ENCODE measurements around the gene SMIM12. TPM values are rescaled to one million over a fixed set of nuclear protein-coding genes. Genes with fewer than 3 reads are reported as not detected.

Gene SMIM12
- total RNA-seq, 2 donors from 2014 or later, result 49.6 to 55.2 TPM

DNA sequence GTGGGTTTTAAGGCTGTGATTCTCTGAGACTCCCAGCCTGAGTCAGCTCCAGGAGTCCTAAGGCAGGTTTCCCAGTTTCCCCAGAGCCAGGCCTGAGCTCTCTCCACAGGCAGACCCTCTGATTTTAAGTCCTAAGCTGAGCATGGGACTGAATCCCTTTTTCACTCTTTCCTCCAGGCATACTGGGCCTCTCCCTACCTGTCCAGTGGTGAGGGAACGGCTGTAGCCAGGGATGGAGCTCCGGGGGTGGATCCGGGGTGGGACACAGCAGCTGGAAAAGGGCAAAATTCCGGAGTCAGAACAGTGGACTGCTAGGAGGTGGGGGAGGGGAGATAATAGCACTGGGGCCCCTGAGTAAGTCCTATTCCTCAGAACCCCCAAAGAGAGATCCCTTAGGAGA lies 39.9 kb upstream of the SMIM12 start:
- DNase-seq, result no peak
- Histone ChIP-seq H3K4me1 (no peaks in the 10 kb centered on the region), H3K36me3 (no peaks in the 10 kb centered on the region), H3K27me3 (no peaks in the 10 kb centered on the region), H3K9ac (ENCODE audit: low read depth in 2 of 2, low read length in 2 of 2) (no peak overlapping the region), H3K9me3 (no peaks in the 10 kb centered on the region), H3K4me3 (no peak overlapping the region), H3K27ac (no peak overlapping the region)
- intact Hi-C loops (cut with DNase I), result no loop called here
- TF ChIP-seq, protein P1, sequence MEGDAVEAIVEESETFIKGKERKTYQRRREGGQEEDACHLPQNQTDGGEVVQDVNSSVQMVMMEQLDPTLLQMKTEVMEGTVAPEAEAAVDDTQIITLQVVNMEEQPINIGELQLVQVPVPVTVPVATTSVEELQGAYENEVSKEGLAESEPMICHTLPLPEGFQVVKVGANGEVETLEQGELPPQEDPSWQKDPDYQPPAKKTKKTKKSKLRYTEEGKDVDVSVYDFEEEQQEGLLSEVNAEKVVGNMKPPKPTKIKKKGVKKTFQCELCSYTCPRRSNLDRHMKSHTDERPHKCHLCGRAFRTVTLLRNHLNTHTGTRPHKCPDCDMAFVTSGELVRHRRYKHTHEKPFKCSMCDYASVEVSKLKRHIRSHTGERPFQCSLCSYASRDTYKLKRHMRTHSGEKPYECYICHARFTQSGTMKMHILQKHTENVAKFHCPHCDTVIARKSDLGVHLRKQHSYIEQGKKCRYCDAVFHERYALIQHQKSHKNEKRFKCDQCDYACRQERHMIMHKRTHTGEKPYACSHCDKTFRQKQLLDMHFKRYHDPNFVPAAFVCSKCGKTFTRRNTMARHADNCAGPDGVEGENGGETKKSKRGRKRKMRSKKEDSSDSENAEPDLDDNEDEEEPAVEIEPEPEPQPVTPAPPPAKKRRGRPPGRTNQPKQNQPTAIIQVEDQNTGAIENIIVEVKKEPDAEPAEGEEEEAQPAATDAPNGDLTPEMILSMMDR (IDR thresholded peaks at IDR 0.05), result no peak

DNA sequence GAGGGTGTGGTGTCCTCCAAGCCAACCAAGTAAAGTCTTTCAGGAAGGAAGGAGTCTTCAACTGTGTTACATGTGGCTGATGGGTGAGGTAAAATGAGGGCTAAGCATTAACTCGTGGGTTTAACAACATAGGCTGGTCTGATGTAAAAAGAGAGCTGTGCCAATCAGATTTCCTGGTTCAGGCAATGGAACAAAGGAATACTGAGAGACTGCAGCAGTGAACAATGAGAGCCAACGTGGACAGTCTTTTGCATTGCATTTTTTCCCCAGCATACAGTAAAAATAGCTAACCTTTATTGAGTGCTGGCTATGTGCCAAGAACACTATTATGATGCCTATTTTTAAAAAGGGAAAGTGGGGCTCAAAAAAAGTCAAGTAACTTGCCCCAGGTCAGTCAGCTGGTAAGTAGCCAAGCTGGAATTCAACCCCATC lies 38.8 kb upstream of the SMIM12 start:
- H3K4me3 ChIP-seq, result no peak overlapping the region
- intact Hi-C loops (cut with DNase I), result no loop called here
- no peak for DNase-seq
- H3K27me3 ChIP-seq, result no peaks in the 10 kb centered on the region
- TF ChIP-seq, protein P1 (IDR thresholded peaks at IDR 0.05), result no peak
- no peak overlapping the region for H3K9ac ChIP-seq (ENCODE audit: low read depth in 2 of 2, low read length in 2 of 2)
- no peaks in the 10 kb centered on the region for H3K36me3 ChIP-seq
- H3K27ac ChIP-seq, result no peak overlapping the region
- no peaks in the 10 kb centered on the region for H3K4me1 ChIP-seq
- H3K9me3 ChIP-seq, result no peaks in the 10 kb centered on the region

DNA sequence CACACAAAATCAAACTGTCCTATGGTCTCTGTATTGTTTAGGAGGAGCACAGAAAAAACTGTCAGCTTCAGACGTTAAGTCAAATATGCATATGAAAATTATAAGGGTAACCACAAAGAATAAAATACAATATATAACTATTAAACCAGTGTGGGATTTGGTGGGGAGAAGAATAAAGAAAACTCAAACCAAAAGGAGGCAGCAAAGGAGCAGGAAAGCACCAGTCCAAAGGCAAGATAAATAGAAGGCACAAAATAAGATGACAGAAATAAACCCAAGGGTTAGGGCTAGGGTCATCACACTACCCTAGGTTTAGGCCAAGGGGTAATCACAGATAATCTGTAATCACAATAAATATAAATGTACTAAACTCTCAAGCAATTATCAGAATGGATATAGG lies 37.1 kb upstream of the SMIM12 start:
- H3K9ac ChIP-seq (ENCODE audit: low read depth in 2 of 2, low read length in 2 of 2), result no peak overlapping the region
- no peaks in the 10 kb centered on the region for H3K36me3 ChIP-seq
- DNase-seq, result no peak
- TF ChIP-seq, protein P1 (IDR thresholded peaks at IDR 0.05), result no peak
- no peaks in the 10 kb centered on the region for H3K27me3 ChIP-seq
- no peaks in the 10 kb centered on the region for H3K4me1 ChIP-seq
- H3K27ac ChIP-seq, result no peak overlapping the region
- no peak overlapping the region for H3K4me3 ChIP-seq
- H3K9me3 ChIP-seq, result no peaks in the 10 kb centered on the region
- intact Hi-C loops (cut with DNase I), result no loop called here

DNA sequence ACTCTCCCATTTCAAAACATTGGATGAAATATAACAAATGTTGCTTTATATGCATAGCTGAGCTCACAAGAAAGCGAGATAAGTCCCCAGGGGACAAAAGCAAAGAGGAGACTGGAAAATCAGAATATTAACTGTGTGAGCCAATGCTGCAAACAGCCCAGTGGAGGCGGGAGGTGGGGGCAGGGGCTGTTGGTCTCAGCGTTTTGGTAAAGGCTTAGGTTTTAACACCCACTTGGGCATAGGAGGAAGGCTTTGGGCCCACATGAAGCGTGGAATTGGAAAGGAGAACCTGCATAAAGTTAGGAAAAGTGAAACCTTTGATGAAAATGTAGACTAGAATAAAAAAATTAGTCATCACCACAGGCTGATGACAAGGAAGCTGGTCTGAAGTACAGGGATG lies 30.2 kb upstream of the SMIM12 start:
- no peak overlapping the region for H3K27ac ChIP-seq
- H3K9ac ChIP-seq (ENCODE audit: low read depth in 2 of 2, low read length in 2 of 2), result no peak overlapping the region
- peaks cover 19% of the 10 kb centered on the region for H3K27me3 ChIP-seq
- H3K4me1 ChIP-seq, result no peaks in the 10 kb centered on the region
- intact Hi-C loops (cut with DNase I), result no loop called here
- H3K9me3 ChIP-seq, result no peaks in the 10 kb centered on the region
- H3K36me3 ChIP-seq, result no peaks in the 10 kb centered on the region
- no peak overlapping the region for H3K4me3 ChIP-seq
- TF ChIP-seq, protein P1 (IDR thresholded peaks at IDR 0.05), result no peak
- no peak for DNase-seq

DNA sequence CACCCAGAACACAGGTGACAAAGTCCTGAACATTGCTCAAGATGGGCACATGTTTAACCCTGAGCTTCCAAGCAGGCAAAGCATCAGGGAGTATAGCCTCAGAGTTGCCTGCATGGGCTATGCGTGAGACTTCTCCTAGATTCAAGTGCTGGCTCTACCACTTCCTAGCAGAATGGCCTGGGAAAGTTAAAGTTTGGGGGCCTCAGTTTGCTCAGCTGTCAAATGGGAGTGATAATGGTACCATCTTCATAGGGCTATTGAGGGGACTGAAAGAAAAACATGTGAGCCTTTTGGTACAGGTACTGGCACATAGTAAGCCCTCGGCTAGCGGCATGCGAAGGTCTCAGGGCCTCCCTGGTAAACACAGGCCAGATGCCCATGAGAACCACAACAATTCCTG lies 28.0 kb upstream of the SMIM12 start:
- intact Hi-C loops (cut with DNase I), result no loop called here
- H3K36me3 ChIP-seq, result no peaks in the 10 kb centered on the region
- no peak overlapping the region for H3K9ac ChIP-seq (ENCODE audit: low read depth in 2 of 2, low read length in 2 of 2)
- no peaks in the 10 kb centered on the region for H3K4me1 ChIP-seq
- TF ChIP-seq, protein P1 (IDR thresholded peaks at IDR 0.05), result no peak
- no peak overlapping the region for H3K27ac ChIP-seq
- DNase-seq, result no peak
- no peak overlapping the region for H3K4me3 ChIP-seq
- H3K27me3 ChIP-seq, result peaks cover 29% of the 10 kb centered on the region
- no peaks in the 10 kb centered on the region for H3K9me3 ChIP-seq

Data from colonic mucosa (tissue), 4 donors.